ENCODE results near the gene KRT28. TPM values are rescaled to one million over a fixed set of nuclear protein-coding genes. Genes with fewer than 3 reads are reported as not detected.
"Not testable (repeated sequence)": the region's sequence is repeated elsewhere in the genome, so short reads cannot be mapped to it uniquely, and the experiment has no call there.

KRT28 gene
- total and polyA plus RNA-seq, 2 experiments from 2014 or later = not detected

GRCh38 chr17:40815381-40815780, 15.6 kb upstream of the KRT28 start:
- peaks cover 8% of the 10 kb centered on the region for H3K36me3 ChIP-seq (replicated peaks; ENCODE audit: insufficient read depth, low read depth)
- H3K27ac ChIP-seq = no peak overlapping the region
- peaks cover 22% of the 10 kb centered on the region for H3K79me2 ChIP-seq
- no peaks in the 10 kb centered on the region for H3K9me3 ChIP-seq (ENCODE audit: low read depth)
- H4K20me1 ChIP-seq (ENCODE audit: insufficient read depth, poor library complexity, severe bottlenecking) = no peaks in the 10 kb centered on the region
- 96% methylated on average over 1 of the region's 1 CpG for WGBS (ENCODE audit: low lambda C conversion rate, missing lambda C conversion rate)
- peaks cover 17% of the 10 kb centered on the region for H3K4me1 ChIP-seq (ENCODE audit: insufficient read depth)
- H3K27me3 ChIP-seq = peaks cover 15% of the 10 kb centered on the region
- H2AFZ ChIP-seq = no peak overlapping the region
- H3K4me3 ChIP-seq = no peak overlapping the region
- no peak for TF ChIP-seq EZH2phosphoT487 (IDR thresholded peaks at IDR 0.05; ENCODE audit: low read depth, severe bottlenecking, unreplicated experiment)
- TF ChIP-seq CTCF (IDR thresholded peaks at IDR 0.05; ENCODE audit: poor library complexity) = no peak
- no peak for TF ChIP-seq EZH2 (IDR thresholded peaks at IDR 0.05; ENCODE audit: borderline replicate concordance)
- H3K4me2 ChIP-seq = no peak overlapping the region
- no peaks in the 10 kb centered on the region for H3K9me2 ChIP-seq (replicated peaks; ENCODE audit: insufficient read depth)
- no peak for DNase-seq (ENCODE audit: low spot score)

- H3K9me3 ChIP-seq (ENCODE audit: low read depth); H4K20me1 ChIP-seq (ENCODE audit: insufficient read depth, poor library complexity, severe bottlenecking); H3K4me2 ChIP-seq; H2AFZ ChIP-seq; H3K4me3 ChIP-seq; H3K9me2 ChIP-seq (replicated peaks; ENCODE audit: insufficient read depth); H3K36me3 ChIP-seq (replicated peaks; ENCODE audit: insufficient read depth, low read depth); DNase-seq (ENCODE audit: low spot score); H3K27ac ChIP-seq; H3K4me1 ChIP-seq (ENCODE audit: insufficient read depth): not testable (repeated sequence)
- Histone ChIP-seq H3K79me2 (peaks cover 14% of the 10 kb centered on the region), H3K27me3 (peaks cover 18% of the 10 kb centered on the region)
- 94% methylated on average over 3 of the region's 3 CpGs for WGBS (ENCODE audit: low lambda C conversion rate, missing lambda C conversion rate)
These were observed 14.9 kb upstream of the KRT28 start for GRCh38 chr17:40814657-40815056.

- Histone ChIP-seq H3K4me2 (no peak overlapping the region), H3K27ac (no peak overlapping the region), H2AFZ (no peak overlapping the region), H3K36me3 (replicated peaks; ENCODE audit: insufficient read depth, low read depth) (peaks cover 8% of the 10 kb centered on the region), H3K9me2 (replicated peaks; ENCODE audit: insufficient read depth) (no peaks in the 10 kb centered on the region), H3K79me2 (peaks cover 13% of the 10 kb centered on the region), H3K4me3 (no peak overlapping the region), H3K9me3 (ENCODE audit: low read depth) (no peaks in the 10 kb centered on the region), H4K20me1 (ENCODE audit: insufficient read depth, poor library complexity, severe bottlenecking) (no peaks in the 10 kb centered on the region), H3K4me1 (ENCODE audit: insufficient read depth) (peaks cover 7% of the 10 kb centered on the region), H3K27me3 (peaks cover 23% of the 10 kb centered on the region)
- no peak for DNase-seq (ENCODE audit: low spot score)
- TF ChIP-seq EZH2 (IDR thresholded peaks at IDR 0.05; ENCODE audit: borderline replicate concordance) (no peak), CTCF (IDR thresholded peaks at IDR 0.05; ENCODE audit: poor library complexity) (no peak), EZH2phosphoT487 (IDR thresholded peaks at IDR 0.05; ENCODE audit: low read depth, severe bottlenecking, unreplicated experiment) (no peak)
- WGBS (ENCODE audit: low lambda C conversion rate, missing lambda C conversion rate) = 77% methylated on average over 4 of the region's 4 CpGs
These were observed 14.0 kb upstream of the KRT28 start for GRCh38 chr17:40813804-40814203.

- peaks cover 27% of the 10 kb centered on the region for H3K27me3 ChIP-seq
- no peaks in the 10 kb centered on the region for H3K9me2 ChIP-seq (replicated peaks; ENCODE audit: insufficient read depth)
- TF ChIP-seq EZH2 (IDR thresholded peaks at IDR 0.05; ENCODE audit: borderline replicate concordance) = no peak
- TF ChIP-seq EZH2phosphoT487 (IDR thresholded peaks at IDR 0.05; ENCODE audit: low read depth, severe bottlenecking, unreplicated experiment) = no peak
- TF ChIP-seq CTCF (IDR thresholded peaks at IDR 0.05; ENCODE audit: poor library complexity) = no peak
- H4K20me1 ChIP-seq (ENCODE audit: insufficient read depth, poor library complexity, severe bottlenecking) = no peaks in the 10 kb centered on the region
- H3K4me1 ChIP-seq (ENCODE audit: insufficient read depth) = peaks cover 3% of the 10 kb centered on the region
- H3K4me2 ChIP-seq = no peak overlapping the region
- peaks cover 6% of the 10 kb centered on the region for H3K79me2 ChIP-seq
- peaks cover 5% of the 10 kb centered on the region for H3K36me3 ChIP-seq (replicated peaks; ENCODE audit: insufficient read depth, low read depth)
- no peak overlapping the region for H3K27ac ChIP-seq
- H3K4me3 ChIP-seq = no peak overlapping the region
- no peak overlapping the region for H2AFZ ChIP-seq
- WGBS (ENCODE audit: low lambda C conversion rate, missing lambda C conversion rate) = 86% methylated on average over 3 of the region's 3 CpGs
- no peaks in the 10 kb centered on the region for H3K9me3 ChIP-seq (ENCODE audit: low read depth)
- no peak for DNase-seq (ENCODE audit: low spot score)
These were observed 12.9 kb upstream of the KRT28 start for GRCh38 chr17:40812639-40813038.

All from hepatocyte (in vitro differentiated cells).